Breast epithelium (tissue), 4 donors: ENCODE results near the gene INHBE. TPM values are rescaled to one million over a fixed set of nuclear protein-coding genes. Genes with fewer than 3 reads are reported as not detected.

ENCODE experiments used
- DNase-seq, 2 donors: peaks; one replicate each; pipeline ENCODE4 v3.0.0-alpha.2; 2019; ENCODE audit warnings: low spot score in 2 of 2
- H3K27ac ChIP-seq, 2 donors: fragments of 200-600 bp; sonication (generic) in 1 of 2; one replicate each; pipeline ENCODE4 v1.5.1; 2016 to 2019; ENCODE audit warnings: mild to moderate bottlenecking in 1 of 2
- H3K27me3 ChIP-seq, 2 donors: fragments of 200-600 bp; sonication (generic) in 1 of 2; one replicate each; pipeline versions ENCODE4 v1.5.1 to v1.6.0; 2017 to 2019; ENCODE audit warnings: control low read depth in 1 of 2, mild to moderate bottlenecking in 1 of 2
- H3K36me3 ChIP-seq: fragments of 200-600 bp; one replicate; pipeline ENCODE4 v1.5.1; 2019
- H3K4me1 ChIP-seq, 2 donors: fragments of 200-600 bp; sonication (generic); one replicate each; pipeline ENCODE4 v1.5.1; 2016 to 2019; ENCODE audit warnings: control low read depth in 1 of 2
- H3K4me3 ChIP-seq, 3 donors: fragments of 200-600 bp; sonication (generic); 1 replicate in 2 of 3; 2 replicates in 1 of 3; pipeline ENCODE4 v1.5.1; 2016 to 2019; ENCODE audit warnings: mild to moderate bottlenecking in 3 of 3, moderate library complexity in 2 of 3
- H3K9me3 ChIP-seq, 2 donors: fragments of 200-600 bp; sonication (generic) in 1 of 2; one replicate each; pipeline ENCODE4 v1.5.1; 2016 to 2019; ENCODE audit warnings: control low read depth in 1 of 2
- POLR2A ChIP-seq: fragments of 450-650 bp; IDR thresholded peaks from one replicate; pipeline ENCODE4 v1.6.1; 2016; ENCODE audit warnings: antibody characterized with exemption, mild to moderate bottlenecking, moderate library complexity
- POLR2AphosphoS5 ChIP-seq, 3 donors: sonication (generic); formaldehyde crosslinking; IDR thresholded peaks; one replicate each; pipeline ENCODE4 v1.6.1; 2017; ENCODE audit warnings: antibody characterized with exemption in 3 of 3
- intact Hi-C: fragments of 100-400 bp; cut with DNase I; formaldehyde crosslinking; loops from one replicate; pipeline ENCODE4 v1.15.1; 2023; ENCODE audit warnings: low total_unique reads
- total RNA-seq, 3 donors: library from RNA; depleted of rRNA; stranded (reverse); fragments of >200 nt; gene quantifications; one replicate each; pipeline ENCODE4 v1.1.0, GENCODE V29; 2016
- TF ChIP-seq, protein P1 (sequence below), 3 donors: fragments of 450-650 bp; IDR thresholded peaks; one replicate each; pipeline ENCODE4 v1.5.1; 2016 to 2017; ENCODE audit warnings: antibody characterized with exemption in 3 of 3, mild to moderate bottlenecking in 3 of 3, moderate library complexity in 3 of 3

INHBE gene
- total RNA-seq, 3 donors from 2014 or later, result not detected

DNA sequence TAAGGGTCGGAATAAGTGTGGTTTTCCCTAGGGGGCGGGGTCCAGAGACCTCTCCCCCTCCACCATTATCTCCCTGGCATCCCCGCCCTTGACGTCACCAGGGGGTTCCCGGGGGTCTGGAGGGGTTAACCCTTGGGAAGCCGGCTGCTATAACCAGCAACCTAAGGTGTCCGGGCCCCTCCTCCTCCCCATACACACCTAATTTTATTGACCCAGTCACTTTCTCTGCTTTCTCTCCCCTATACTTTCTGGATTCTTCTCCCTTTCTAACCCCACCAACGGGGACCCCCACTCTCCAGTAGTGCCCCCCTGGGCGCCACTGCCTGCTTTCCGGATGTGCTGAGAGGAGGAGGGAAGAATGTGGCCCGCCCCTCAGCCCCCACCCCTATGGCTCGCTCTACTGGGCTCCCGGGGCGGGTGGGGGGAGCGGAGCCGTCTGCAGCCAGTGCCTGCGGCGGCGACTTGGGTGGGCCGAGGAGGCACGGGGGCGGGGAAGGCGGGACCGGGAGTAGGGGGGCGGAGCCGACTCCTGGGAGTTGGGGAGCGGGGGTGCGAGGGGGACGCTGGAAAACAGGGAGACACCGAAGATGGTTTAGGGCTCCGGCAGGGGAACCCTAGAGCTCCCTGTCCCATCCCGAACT, 6.3 kb downstream of the INHBE start:
- Histone ChIP-seq H3K4me3 (peak overlapping the region; percentile 54 to 77 (median 68)), H3K9me3 (no peaks in the 10 kb centered on the region), H3K36me3 (no peaks in the 10 kb centered on the region), H3K27ac (peak overlapping the region; percentile 72 to 85), H3K4me1 (peaks cover 8 to 16% of the 10 kb centered on the region in 2 donors), H3K27me3 (no peaks in the 10 kb centered on the region)
- DNase-seq, result peak in 1 of 2 donors; percentile 39
- intact Hi-C loops, result no loop called here
- TF ChIP-seq POLR2AphosphoS5 (IDR thresholded peaks at IDR 0.05) (no peak), POLR2A (no peak)
- TF ChIP-seq, protein P1, sequence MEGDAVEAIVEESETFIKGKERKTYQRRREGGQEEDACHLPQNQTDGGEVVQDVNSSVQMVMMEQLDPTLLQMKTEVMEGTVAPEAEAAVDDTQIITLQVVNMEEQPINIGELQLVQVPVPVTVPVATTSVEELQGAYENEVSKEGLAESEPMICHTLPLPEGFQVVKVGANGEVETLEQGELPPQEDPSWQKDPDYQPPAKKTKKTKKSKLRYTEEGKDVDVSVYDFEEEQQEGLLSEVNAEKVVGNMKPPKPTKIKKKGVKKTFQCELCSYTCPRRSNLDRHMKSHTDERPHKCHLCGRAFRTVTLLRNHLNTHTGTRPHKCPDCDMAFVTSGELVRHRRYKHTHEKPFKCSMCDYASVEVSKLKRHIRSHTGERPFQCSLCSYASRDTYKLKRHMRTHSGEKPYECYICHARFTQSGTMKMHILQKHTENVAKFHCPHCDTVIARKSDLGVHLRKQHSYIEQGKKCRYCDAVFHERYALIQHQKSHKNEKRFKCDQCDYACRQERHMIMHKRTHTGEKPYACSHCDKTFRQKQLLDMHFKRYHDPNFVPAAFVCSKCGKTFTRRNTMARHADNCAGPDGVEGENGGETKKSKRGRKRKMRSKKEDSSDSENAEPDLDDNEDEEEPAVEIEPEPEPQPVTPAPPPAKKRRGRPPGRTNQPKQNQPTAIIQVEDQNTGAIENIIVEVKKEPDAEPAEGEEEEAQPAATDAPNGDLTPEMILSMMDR (IDR thresholded peaks at IDR 0.05), result no peak

DNA sequence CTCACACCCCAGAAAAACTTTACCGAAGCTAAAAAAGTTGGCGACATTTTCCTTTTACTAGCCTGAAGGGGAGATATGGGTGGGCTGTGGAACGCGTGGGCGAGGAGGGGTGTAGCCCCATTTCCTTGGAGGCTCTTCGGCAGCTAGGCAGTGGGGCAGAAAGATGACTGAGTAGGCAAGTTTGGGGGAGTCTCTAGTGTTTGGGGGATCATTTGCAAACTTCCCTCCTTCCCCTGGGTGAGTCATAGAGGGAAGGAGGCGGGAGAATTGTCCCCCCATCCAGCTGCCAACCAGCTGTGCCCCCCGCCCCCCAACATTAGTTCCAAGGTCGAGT, 6.8 kb downstream of the INHBE start:
- no peaks in the 10 kb centered on the region for H3K36me3 ChIP-seq
- H3K9me3 ChIP-seq, result no peaks in the 10 kb centered on the region
- intact Hi-C loops, result no loop called here
- peaks cover 8 to 16% of the 10 kb centered on the region in 2 donors for H3K4me1 ChIP-seq
- H3K27me3 ChIP-seq, result no peaks in the 10 kb centered on the region
- peak overlapping the region; percentile 72 to 85 for H3K27ac ChIP-seq
- TF ChIP-seq, protein P1 (IDR thresholded peaks at IDR 0.05), result no peak
- TF ChIP-seq POLR2AphosphoS5 (IDR thresholded peaks at IDR 0.05) (no peak), POLR2A (no peak)
- peak overlapping the region; percentile 54 to 77 (median 68) for H3K4me3 ChIP-seq
- DNase-seq, result no peak

DNA sequence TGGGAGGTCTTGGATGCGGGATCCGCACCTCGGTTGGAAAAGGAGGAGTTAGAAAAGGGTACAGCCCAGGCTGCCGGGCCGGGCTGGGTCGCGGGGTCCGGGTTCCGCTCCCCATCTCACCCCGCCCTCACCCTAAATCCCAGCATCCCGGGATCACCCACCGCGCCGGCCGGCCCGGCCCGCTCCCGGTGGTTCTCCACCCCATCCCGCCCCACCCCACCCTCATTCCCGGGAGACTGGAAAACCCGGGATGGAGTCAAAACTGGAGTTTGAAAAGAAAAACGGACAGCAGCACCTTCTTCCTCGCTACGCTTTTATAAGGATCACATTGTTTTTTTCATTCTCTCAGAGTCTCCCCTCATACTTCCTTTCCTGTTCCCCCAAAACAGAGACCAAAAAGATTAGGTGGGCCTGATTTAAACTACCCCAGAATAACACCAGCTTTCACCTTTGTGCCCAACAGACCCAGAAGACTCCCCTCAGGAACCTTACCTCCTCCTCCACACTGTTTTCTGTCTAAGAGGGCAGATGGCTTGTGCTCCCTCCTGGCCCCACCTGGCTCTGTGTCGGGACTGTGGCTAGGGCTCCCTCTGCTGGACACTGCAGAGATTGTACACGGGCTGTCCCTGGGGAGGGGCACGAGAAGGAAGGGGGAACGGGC, 7.3 kb downstream of the INHBE start:
- intact Hi-C loops, result no loop called here
- Histone ChIP-seq H3K27ac (peak overlapping the region; percentile 72 to 85), H3K36me3 (no peaks in the 10 kb centered on the region), H3K27me3 (no peaks in the 10 kb centered on the region), H3K9me3 (no peaks in the 10 kb centered on the region), H3K4me1 (peaks cover 8 to 16% of the 10 kb centered on the region in 2 donors), H3K4me3 (peak overlapping the region; percentile 54 to 77 (median 68))
- peak; percentile 72 to 82 for DNase-seq
- TF ChIP-seq, protein P1 (IDR thresholded peaks at IDR 0.05), result peak; percentile 89 to 93 (median 91)
- TF ChIP-seq POLR2AphosphoS5 (IDR thresholded peaks at IDR 0.05) (peak in 2 of 3 donors; percentile 12 to 58), POLR2A (no peak)

DNA sequence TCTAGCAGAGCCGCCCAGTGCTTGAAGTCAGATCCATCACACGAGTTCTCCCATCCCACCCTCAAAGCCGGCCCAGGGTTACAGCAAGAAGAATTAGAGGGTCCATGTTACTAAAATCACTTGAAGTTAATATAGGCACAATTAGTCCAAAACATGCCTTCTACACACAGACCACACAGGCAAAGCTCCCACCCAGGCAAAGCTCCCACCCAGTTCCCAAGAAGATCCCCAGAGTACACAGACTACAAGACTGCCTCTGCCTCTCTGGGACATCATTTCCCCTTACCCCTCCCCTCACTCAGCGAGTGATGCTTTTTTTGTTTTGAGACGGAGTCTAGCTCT, 7.8 kb downstream of the INHBE start:
- peak overlapping the region in 2 of 3 donors; percentile 68 to 77 for H3K4me3 ChIP-seq

DNA sequence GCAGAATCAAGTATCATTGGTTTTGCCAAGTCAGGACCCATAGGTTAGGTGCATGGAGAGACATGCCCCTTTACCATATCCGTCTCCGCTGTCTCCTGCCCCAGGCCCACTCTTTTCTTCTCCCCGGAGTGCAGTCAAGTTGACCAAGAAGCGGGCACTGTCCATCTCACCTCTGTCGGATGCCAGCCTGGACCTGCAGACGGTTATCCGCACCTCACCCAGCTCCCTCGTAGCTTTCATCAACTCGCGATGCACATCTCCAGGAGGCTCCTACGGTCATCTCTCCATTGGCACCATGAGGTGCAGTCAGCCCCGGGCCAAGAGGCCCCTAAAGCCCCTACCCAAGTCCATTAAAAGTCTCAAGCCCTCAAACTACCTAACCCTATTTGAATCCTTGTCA, 9.5 kb downstream of the INHBE start:
- no peak overlapping the region for H3K27ac ChIP-seq
- H3K36me3 ChIP-seq, result no peaks in the 10 kb centered on the region
- DNase-seq, result no peak
- intact Hi-C loops, result no loop called here
- H3K4me1 ChIP-seq, result peaks cover 8 to 16% of the 10 kb centered on the region in 2 donors
- H3K27me3 ChIP-seq, result no peaks in the 10 kb centered on the region
- no peak for TF ChIP-seq POLR2AphosphoS5 (IDR thresholded peaks at IDR 0.05)
- TF ChIP-seq, protein P1 (IDR thresholded peaks at IDR 0.05), result no peak
- no peak overlapping the region for H3K4me3 ChIP-seq
- no peaks in the 10 kb centered on the region for H3K9me3 ChIP-seq

More for the DNA sequence above, 7.8 kb downstream of the INHBE start:
- no peaks in the 10 kb centered on the region for H3K27me3 ChIP-seq
- no peaks in the 10 kb centered on the region for H3K9me3 ChIP-seq
- DNase-seq, result no peak
- intact Hi-C loops, result no loop called here
- peak overlapping the region; percentile 72 to 85 for H3K27ac ChIP-seq
- peaks cover 8 to 16% of the 10 kb centered on the region in 2 donors for H3K4me1 ChIP-seq
- TF ChIP-seq POLR2AphosphoS5 (IDR thresholded peaks at IDR 0.05) (no peak), POLR2A (no peak)
- TF ChIP-seq, protein P1 (IDR thresholded peaks at IDR 0.05), result no peak
- no peaks in the 10 kb centered on the region for H3K36me3 ChIP-seq
